ENCODE measurements around the gene GPC3.

The GPC3 gene

GRCh38 chrX:133490955-133491354, 494.4 kb downstream of the GPC3 start:
- H3K4me3 ChIP-seq (ENCODE audit: low read length) = no peak overlapping the region
- no peak for TF ChIP-seq CTCF (conservative IDR thresholded peaks at IDR 0.05; ENCODE audit: low read length)
- no peak for DNase-seq (ENCODE audit: low read depth)
